GM12878 (cell line): ENCODE measurements around the gene MAPK8.

Experiments used
- ESRRA ChIP-seq: IDR thresholded peaks from 2 replicates; pipeline ENCODE4 v1.6.1; 2012; ENCODE audit warnings: mild to moderate bottlenecking, low read length, improper control_type of control experiment
- JUNB ChIP-seq: IDR thresholded peaks from 2 replicates; pipeline ENCODE4 v1.6.1; 2016; ENCODE audit warnings: antibody characterized with exemption, mild to moderate bottlenecking
- PAX5 ChIP-seq: IDR thresholded peaks from 2 replicates; pipeline ENCODE4 v1.6.1; 2011; ENCODE audit warnings: low read depth, low read length, borderline replicate concordance

DNA sequence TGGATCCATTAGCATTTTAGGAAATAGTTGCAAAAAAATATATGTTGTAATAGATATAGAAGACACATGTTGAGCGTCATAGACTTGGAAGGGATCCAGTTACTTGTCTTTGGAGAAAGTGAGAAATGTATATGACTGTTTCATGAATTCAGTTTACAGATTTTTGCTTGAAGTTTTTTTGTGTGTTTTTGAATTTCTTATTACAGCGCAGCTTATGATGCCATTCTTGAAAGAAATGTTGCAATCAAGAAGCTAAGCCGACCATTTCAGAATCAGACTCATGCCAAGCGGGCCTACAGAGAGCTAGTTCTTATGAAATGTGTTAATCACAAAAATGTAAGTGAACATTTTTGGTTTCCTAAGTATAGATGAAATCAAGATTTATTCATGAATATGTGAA, 98.2 kb downstream of the MAPK8 start:
- TF ChIP-seq ESRRA: no peak
- no peak for TF ChIP-seq PAX5
- TF ChIP-seq JUNB: no peak
